ENCODE data around the gene CAPRIN1.
A peak's percentile ranks its signal among the peaks of the same experiment; 100 is the strongest.
"Not testable (repeated sequence)": the region's sequence is repeated elsewhere in the genome, so short reads cannot be mapped to it uniquely, and the experiment has no call there.

The CAPRIN1 gene

DNA sequence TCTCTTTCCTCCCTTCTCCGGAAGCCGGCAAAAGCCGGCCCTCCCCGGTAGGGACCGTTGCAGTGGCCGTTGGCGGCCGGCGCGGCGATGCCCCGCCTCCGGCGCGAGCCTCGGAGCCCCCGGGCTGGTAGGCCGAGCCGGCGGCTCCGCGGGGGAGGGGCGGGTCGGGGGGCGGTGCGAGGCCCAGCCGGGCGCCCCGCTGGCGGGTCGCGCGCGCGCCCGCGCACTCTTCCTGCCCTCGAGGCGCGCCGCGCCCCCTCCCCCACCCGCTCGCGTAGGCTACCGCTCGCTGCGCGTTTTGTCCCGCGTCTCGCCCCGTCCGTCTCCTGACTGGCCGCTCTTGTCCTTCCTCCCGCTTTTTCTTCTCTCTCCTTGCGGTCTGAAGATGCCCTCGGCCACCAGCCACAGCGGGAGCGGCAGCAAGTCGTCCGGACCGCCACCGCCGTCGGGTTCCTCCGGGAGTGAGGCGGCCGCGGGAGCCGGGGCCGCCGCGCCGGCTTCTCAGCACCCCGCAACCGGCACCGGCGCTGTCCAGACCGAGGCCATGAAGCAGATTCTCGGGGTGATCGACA is 591 bp downstream of the CAPRIN1 start:
- DNase-seq, result peak; percentile 86

DNA sequence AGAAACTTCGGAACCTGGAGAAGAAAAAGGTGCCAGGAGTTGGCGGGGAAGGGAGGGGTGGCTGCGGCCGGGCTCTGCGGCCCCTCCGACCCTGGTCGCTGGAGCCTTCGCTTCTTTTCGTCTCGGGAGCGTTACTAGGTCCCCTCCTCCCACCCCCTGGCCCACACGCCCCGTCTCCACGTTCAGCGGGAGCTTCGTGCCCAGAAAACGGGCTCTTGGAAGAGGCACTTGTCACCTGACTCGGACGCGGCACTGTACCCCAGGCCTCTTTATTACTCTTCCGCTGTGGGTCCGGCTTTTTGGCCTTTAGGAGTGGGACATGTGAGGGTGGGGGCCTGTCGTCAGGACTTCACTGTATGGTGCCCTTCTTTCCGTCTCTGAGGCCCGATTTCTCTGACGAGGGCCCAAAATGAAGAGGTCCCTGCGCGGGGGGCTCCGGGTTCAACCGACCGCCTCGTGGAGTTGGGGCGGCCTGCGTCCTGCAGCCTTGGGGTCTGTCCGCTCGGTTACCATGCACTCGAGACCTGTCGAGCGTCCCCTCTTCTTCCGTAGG is 1.2 kb downstream of the CAPRIN1 start:
- no peak for DNase-seq

DNA sequence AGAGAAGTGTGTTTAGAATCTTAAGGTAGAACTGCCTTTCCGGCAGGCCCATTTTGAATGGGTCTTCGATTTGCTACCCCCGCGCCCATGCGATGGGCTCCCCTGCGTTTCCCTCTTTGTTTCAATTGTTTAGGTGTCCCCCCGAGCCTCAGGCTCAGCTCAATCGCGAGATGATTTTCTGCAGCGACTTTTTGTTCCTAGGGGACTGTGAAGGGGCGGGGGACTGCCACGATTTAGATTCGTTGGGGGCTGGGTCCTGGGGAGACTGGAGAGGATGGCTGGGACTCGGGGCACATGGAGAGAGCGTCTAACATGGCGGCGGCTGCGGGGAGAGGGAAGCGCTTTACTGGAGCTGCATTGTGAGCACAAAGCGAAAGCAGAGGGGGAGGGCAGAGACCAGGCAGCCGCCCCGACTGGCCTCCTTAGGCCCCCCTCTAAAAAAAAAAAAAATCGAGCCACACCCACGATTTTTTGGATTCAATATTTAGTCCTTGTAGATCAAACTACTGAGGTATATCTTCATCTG is 1.7 kb downstream of the CAPRIN1 start:
- peak; percentile 55 for DNase-seq

DNA sequence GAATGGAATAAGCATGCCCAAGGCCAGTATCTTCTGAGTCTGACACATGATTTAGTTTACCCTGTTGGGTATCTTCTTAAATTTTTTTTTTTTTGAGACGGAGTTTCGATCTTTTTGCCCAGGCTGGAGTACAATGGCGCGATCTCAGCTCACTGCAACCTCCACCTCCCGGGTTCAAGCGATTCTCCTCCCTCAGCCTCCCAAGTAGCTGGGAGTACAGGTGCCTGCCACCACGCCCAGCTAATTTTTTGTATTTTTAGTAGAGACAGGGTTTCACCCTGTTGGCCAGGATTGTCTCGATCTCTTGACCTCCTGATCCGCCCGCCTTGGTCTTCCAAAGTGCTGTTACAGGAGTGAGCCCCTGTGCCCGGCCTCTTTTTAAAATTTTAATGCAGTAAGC is 2.8 kb downstream of the CAPRIN1 start:
- DNase-seq, result not testable (repeated sequence)

DNA sequence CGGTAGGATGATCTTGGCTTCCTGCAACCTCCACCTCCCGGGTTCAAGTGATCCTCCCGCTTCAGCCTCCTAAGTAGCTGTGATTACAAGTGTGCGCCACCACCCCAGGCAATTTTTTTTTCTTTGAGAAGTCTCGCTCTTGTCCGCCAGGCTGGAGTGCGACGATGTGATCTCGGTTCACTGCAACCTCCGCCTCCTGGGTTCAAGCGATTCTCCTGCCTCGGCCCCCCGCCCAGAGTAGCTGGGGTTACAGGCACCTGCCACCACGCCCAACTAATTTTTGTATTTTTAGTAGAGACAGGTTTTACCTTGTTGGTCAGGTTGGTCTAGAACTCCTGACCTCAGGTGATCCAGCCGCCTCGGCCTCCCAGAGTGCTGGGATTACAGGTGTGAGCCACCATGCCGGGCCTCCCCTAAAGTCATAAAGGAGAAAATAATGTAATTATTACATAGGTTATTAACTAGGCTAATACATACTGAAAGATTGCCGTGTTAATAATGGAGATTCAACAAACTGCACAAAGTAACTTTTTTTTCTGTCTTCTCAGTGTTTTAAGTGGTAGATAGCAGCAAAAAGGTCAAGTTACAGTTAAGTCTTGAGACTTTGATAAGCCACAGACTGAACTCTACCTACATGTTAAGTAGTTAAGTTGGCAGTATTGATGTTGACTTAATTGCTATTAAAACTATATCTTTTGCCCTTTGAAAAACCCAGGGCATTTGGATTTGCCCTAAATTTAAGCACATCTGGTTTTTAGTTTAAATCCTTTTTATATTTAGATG is 3.9 kb downstream of the CAPRIN1 start:
- no peak for DNase-seq

DNA sequence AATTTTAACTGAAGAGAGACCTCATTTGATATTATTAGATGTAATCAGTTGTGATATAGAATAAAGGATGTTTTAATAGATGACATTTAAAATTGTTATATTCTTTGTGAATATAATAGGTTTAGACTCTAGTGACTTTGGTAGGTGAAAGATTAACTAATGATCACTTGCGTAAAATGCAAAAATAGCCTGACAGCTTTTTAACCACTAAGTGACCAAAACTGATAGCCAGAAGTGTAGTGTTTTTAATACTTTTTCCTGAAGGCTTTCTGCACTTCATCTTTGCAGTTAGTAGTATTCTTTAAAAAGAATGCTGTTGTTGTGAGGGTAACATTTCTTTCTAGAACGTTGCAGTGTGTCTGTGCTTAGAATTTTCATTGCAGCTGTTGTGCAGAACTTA is 5.1 kb downstream of the CAPRIN1 start:
- no peak for DNase-seq

DNA sequence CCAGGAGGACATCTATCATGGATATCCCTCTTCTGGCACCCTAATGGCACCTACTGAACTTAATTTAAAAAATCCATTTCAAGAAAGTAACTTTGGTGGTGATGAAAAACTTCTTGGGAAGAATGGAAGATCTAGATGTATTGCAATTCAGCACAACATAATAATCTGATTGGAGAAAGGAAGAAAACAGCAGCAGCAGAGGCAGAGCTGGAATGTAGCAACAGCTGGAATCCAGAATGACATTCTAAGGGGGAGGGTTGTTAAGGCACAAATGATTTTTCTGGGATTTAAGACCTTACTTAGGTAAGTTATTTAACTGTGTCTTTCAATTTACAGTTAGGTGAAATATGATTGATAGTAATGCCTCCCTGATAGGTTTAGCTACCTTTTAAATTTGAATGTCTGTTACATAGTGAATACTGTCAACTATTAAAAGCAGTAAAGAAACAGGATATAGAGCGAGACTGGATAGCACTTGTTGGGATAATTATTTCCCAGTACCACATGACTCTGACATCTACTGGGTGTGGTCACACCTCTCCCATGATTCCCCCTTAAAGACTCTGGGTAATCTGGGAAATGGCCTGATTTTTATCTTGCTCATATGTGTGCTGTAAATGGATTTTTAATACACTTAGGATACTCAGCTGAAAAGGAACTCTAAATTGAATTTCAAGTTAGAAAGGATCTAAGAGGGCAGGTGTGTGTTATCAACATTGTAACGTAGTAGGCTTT is 11.7 kb downstream of the CAPRIN1 start:
- no peak for DNase-seq

DNA sequence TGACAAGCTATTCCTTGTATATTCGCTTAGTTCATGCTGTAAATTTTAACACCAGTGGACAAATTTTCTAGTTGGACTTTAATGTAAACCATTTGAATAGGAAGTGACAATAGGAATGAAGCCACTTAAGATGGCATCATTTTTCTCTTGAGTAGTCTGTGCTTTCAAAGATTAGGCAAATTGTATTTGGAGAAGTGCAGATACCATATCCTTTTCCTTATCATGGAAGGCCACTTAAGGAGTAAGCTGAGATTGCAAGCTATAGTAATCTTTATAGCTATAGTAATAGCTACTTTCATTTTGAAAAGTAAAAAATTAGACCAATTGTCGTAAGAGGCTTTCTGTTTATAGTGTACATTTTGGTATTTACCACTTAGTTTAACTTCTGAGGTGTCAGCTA is 12.8 kb downstream of the CAPRIN1 start:
- no peak for DNase-seq

DNA sequence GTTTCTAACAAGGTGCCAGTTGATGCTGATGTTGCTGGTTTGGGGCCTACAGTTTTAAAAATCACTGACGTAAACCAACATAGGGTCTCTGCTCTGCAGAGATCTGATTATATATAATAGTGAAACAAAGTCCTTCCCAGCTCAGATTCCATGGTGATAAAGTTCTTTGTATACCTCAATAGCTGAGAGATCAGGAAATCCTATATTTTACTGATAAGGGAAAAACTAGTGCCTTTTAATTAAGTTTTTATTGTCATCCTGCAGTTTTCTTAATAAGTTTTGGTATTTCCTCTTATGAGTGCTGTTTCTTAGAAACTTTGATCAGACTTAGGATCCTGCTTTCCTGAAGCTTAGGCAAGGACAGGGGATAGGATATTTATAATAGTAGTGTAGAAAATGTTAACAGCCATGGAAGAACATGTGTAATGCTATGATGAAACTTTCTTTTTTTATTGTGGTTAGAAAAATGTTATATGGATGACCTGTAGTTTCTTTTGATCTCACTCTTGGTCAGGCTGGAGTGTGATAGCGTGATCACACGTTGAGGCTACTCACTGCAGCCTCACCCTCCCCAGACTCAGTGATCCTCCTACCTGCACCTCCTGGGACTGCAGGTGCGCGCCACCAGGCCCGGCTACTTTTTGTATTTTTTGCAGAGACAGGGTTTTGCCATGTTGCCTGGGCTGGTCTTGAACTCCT is 14.1 kb downstream of the CAPRIN1 start:
- DNase-seq, result no peak

DNA sequence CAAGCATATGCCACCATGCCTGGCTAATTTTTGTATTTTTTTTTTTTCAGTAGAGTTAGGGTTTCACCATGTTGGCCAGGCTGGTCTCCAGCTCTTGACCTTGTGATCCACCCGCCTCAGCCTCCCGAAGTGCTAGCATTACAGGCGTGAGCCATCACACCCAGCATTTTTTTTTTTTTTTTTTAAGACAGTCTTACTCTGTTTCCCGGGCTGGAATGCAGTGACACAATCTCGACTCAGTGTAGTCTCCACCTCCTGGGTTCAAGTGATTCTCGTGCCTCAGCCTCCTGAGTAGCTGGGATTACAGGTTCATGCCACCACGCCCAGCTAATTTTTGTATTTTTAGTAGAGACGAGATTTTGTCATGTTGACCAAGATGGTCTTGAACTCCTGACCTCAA is 15.2 kb downstream of the CAPRIN1 start:
- not testable (repeated sequence) for DNase-seq

DNA sequence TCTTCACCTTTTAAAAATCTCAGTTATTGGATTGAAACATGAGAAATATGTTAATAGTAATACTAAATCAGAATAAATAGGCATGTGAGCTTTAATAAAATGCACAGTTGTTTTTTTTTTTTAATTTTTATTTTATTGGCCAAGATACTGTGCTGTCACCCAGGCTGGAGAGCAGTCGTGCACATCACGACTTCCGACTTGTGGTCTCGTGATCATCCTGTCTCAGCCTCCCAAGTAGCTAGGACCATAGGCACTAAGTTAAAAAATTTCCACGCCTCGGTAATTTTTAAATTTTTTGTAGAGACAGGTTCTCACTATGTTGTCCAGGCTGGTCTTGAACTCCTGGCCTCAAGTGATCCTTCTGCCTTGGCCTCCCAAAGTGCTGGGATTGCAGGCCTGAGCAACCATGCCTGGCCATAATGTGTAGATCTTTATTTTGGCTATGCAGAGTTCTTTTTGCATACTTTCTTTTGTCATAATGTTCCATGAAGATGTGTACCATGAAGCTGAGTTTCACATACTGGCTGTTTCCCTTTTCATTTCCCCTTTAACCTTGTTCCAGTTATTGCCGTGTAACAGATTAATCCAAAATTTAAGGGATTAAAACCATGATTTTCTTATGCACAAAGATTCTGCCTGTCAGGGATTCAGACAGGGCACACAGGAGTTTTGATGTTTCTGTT is 16.0 kb downstream of the CAPRIN1 start:
- no peak for DNase-seq

DNA sequence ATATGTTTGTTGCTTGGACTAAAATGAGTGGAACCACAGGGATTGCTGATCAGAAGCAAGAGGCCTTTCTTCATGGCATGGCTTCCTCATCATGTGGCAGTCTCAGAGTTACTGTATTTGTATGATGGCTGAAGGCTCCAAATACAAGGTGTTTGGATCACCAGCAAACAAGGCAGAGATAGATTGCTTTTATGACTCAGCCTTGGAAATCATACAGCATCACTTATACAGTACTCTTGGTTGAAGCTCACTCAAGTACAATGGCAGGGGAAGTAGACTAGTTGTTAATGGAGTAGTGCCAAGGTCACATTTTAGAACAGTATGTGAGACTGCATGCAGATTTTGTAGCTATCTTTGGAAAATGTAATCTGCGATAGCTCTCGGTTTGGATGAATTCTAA is 16.6 kb downstream of the CAPRIN1 start:
- no peak for DNase-seq

DNA sequence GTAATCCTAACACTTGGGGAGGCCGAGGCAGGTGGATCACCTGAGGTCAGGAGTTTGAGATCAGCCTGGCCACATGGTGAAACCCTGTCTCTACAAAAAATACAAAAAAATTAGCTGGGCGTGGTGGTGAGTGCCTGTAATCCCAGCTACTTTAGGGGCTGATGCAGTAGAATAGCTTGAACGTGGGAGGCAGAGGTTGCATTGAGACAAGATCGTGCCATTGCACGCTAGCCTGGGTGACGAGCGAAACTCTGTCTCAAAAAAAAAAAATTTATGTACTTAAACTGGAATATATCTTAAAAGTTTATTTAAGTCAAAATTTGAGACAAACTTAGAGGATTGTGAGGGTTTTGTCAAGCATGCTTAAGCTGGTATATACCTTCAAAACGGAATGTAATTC is 19.8 kb downstream of the CAPRIN1 start:
- not testable (repeated sequence) for DNase-seq

DNA sequence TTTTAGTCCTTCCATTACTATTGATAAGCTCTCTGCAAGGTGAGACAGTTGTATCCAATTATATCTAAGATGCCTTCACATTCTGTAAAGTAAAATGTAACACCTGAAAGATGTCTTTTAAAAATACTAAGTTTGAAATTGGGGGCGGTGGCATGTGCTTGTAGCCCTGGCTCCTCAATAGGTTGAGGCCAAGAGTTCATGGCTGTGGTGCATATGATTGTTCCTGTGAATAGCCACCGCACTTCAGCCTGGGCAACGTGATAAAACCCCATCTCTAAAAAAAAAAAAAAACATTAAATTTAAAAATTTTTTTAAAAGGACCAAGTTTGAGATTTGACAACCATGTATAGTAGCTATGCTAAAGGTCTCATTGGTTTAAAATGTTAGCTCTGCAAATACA is 20.5 kb downstream of the CAPRIN1 start:
- no peak for DNase-seq

DNA sequence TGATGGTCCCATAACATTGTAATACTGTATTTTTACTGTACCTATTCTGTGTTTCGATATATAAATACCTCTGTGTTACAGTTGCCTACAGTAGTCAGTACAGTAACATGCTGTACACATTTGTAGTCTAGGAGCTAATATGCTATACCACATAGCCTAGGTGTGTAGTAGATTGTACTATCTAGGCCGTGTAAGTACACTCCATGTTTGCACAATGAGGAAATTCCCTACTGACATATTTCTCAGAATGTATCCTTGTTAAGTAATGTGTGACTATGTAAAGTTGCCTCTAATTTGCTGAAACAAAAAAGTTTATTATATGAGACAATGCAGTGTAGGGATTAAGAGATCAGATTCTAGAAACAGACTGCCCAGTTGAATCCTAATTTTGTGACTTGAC is 21.3 kb downstream of the CAPRIN1 start:
- no peak for DNase-seq

DNA sequence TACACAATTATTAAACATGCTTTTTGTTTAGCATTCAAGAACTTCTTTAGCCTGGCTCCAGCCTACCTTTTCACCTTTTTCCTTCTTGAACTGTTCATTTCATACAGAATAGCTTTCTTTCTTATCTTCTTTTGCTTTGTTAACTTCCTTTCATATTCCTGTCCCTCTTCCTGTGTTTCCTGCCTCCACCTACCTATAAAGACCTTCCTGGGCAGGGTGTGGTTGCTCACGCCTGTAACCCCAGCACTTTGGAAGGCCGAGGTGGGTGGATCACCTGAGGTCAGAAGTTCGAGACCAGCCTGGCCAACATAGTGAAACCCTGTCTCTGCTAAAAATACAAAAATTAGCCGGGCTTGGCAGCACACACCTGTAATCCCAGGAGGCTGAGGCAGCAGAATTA is 22.9 kb downstream of the CAPRIN1 start:
- DNase-seq, result no peak

DNA sequence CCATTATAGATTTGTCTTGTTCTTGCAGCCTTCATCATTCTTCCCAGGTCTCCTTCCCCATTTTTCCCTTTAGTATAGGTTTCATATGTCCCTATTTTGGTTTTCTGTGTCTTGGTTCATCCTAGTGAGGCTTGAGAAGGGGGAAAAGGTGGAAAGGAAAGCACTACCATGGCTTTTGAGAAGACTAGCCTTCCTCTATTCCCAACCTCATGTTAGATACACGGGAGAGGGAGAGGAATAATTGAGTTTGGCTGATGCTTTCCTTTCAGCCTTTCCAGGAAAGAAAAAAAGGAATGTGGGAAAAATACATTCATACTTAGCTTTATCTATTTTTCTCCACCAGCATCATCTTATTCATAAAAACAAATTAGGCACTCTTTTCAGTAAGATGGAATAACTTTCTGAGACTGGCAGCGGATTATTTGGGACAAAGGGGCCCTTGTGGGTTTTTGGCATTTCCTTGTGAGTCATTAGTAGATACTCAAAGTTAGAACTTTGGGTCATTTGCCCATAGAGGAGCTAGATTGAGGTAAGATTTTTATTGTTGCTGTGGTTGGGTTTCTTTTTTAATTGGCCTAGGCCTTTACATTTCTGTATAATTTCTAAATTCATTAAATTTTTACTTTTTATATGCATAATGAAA is 23.8 kb downstream of the CAPRIN1 start:
- DNase-seq, result no peak

DNA sequence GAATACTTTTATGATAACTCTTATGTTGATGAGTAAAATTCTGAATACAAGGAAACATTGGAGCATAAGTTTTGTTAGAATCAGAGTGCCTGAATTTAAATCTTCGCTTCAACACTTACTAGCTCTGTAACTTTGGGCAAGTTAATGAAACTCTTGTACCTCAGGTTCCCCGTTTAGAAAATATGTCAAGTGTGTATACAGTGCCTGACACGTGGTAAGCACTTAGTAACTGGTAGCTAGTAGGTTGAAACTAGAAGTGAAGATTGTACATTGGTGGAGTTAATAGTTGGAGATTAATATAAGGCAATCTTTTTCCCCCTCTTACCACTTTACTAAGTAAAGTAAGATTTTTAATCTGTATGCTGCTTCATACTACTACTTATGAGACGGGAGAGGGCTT is 29.1 kb downstream of the CAPRIN1 start:
- DNase-seq, result no peak

DNA sequence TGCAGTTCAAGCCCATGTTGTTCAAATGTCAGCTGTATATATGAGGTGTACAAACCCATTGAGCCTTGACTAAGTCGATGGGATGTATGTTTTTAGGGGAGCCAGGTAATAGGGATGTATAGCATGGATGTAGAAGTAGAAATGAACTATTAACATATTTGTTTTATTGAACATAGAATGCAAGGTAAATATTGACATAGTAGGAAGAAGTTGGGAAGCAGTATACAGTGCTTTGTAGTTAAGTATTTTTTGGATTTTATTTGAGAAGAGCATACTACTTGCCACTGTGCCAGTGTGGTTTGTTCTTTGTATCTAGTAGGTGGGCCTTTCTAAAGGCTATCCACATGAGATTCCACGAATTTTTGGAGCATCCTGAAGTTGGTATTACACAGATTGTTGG is 33.1 kb downstream of the CAPRIN1 start:
- DNase-seq, result no peak

DNA sequence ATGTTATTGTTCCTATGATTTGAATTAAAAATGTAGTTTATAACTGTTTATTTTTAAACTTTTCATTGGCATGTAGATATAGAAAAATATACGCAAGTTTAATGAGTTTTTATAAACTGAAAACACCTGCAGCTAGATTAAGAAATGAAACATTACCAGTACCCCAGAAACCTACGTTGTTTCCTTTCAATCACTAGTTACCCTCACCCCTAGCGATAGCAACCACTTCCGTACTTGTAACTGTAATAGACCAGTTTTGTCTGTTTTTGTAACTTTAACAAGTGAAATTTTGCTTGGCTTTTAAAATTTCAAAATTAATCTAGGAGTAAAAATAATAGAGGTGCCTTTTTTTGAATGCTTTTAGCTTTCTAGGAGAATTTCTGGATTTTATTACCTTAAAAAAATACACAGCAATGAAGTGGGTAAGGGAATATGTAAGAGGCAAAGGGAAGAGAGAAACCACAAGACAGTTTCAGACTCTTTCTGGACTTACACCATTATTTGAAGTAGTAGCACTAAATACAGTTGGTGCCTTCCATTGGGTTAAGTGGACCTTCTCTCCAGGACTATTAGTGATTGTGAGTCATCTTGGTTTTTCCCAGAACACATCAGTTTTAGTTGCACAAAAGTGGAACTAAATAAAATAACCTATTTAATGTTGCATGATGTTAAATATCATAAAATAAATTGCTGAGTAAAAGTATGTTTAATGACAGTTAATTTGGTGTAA is 35.2 kb downstream of the CAPRIN1 start:
- no peak for DNase-seq

DNA sequence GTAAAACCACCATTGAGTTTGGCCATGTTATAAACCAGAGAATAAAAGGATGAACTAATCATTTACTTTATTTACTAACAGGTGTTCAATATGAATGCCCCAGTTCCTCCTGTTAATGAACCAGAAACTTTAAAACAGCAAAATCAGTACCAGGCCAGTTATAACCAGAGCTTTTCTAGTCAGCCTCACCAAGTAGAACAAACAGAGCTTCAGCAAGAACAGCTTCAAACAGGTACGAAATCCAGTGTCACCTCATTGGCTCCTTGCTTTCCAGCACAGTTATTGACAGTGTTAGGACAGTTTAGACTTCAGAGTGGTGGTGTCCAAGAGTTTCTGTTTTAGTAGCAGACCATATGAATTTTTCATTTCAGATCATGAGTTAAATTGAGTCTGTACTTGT is 40.3 kb downstream of the CAPRIN1 start:
- no peak for DNase-seq
